GM23338 (cell line): ENCODE results near the gene GP1BB. TPM values are rescaled to one million over a fixed set of nuclear protein-coding genes. Genes with fewer than 3 reads are reported as not detected.

ENCODE experiments used
- CREB1 ChIP-seq: fragments of 250-450 bp; sonication (Bioruptor Pico); IDR thresholded peaks from 2 replicates; pipeline ENCODE4 v1.5.0; 2020; ENCODE audit warnings: low read depth, mild to moderate bottlenecking, moderate library complexity
- CTCF ChIP-seq, 2 experiments: fragments of 200-600 bp in 1 of 2; sonication (generic) in 1 of 2; conservative IDR thresholded peaks; 2 replicates each; pipeline versions ENCODE4 v1.5.1 to v1.6.1; 2016 to 2017; ENCODE audit warnings: antibody characterized with exemption in 2 of 2, low read depth in 2 of 2, mild to moderate bottlenecking in 2 of 2, moderate library complexity in 1 of 2
- JUNB ChIP-seq: IDR thresholded peaks from one replicate; pipeline ENCODE4 v1.6.1; 2016; ENCODE audit warnings: antibody characterized with exemption; ENCODE audit not compliant: unreplicated experiment
- NANOG ChIP-seq: IDR thresholded peaks from 2 replicates; pipeline ENCODE4 v1.6.1; 2016; ENCODE audit warnings: antibody characterized with exemption, borderline replicate concordance
- POLR2AphosphoS5 ChIP-seq: IDR thresholded peaks from 2 replicates; pipeline ENCODE4 v1.6.1; 2016; ENCODE audit warnings: antibody characterized with exemption, low read depth
- STAT1 ChIP-seq: IDR thresholded peaks from one replicate; pipeline ENCODE4 v1.6.1; 2016; ENCODE audit warnings: antibody characterized with exemption; ENCODE audit not compliant: unreplicated experiment
- ZNF114 ChIP-seq: fragments of 250-450 bp; sonication (Bioruptor Pico); IDR thresholded peaks from 2 replicates; pipeline ENCODE4 v1.5.0; 2020; ENCODE audit warnings: mild to moderate bottlenecking, moderate library complexity
- polyA plus RNA-seq: library from polyadenylated mRNA; unstranded; fragments of >200 nt; fragmentation: Nextera tagmentation; extraction: Ambion mirVana; gene quantifications from 2 replicates; pipeline ENCODE4 v1.2.1, GENCODE V29; 2016
- total RNA-seq: library from RNA; depleted of rRNA; stranded (reverse); fragments of >200 nt; shearing (Covaris generic); gene quantifications from 2 replicates; pipeline ENCODE4 v1.2.3, GENCODE V29; 2014
- TF ChIP-seq, protein P1 (sequence below): fragments of 250-450 bp; sonication (Bioruptor Pico); IDR thresholded peaks from 2 replicates; pipeline ENCODE4 v1.5.0; 2020; ENCODE audit warnings: mild to moderate bottlenecking, moderate library complexity
- TF ChIP-seq, protein P2 (sequence below): IDR thresholded peaks from 2 replicates; pipeline ENCODE4 v1.6.1; 2016; ENCODE audit warnings: antibody characterized with exemption

Gene GP1BB
- total and polyA plus RNA-seq, 2 experiments from 2014 or later: 0.53 to 1.3 TPM

- TF ChIP-seq, protein P1, sequence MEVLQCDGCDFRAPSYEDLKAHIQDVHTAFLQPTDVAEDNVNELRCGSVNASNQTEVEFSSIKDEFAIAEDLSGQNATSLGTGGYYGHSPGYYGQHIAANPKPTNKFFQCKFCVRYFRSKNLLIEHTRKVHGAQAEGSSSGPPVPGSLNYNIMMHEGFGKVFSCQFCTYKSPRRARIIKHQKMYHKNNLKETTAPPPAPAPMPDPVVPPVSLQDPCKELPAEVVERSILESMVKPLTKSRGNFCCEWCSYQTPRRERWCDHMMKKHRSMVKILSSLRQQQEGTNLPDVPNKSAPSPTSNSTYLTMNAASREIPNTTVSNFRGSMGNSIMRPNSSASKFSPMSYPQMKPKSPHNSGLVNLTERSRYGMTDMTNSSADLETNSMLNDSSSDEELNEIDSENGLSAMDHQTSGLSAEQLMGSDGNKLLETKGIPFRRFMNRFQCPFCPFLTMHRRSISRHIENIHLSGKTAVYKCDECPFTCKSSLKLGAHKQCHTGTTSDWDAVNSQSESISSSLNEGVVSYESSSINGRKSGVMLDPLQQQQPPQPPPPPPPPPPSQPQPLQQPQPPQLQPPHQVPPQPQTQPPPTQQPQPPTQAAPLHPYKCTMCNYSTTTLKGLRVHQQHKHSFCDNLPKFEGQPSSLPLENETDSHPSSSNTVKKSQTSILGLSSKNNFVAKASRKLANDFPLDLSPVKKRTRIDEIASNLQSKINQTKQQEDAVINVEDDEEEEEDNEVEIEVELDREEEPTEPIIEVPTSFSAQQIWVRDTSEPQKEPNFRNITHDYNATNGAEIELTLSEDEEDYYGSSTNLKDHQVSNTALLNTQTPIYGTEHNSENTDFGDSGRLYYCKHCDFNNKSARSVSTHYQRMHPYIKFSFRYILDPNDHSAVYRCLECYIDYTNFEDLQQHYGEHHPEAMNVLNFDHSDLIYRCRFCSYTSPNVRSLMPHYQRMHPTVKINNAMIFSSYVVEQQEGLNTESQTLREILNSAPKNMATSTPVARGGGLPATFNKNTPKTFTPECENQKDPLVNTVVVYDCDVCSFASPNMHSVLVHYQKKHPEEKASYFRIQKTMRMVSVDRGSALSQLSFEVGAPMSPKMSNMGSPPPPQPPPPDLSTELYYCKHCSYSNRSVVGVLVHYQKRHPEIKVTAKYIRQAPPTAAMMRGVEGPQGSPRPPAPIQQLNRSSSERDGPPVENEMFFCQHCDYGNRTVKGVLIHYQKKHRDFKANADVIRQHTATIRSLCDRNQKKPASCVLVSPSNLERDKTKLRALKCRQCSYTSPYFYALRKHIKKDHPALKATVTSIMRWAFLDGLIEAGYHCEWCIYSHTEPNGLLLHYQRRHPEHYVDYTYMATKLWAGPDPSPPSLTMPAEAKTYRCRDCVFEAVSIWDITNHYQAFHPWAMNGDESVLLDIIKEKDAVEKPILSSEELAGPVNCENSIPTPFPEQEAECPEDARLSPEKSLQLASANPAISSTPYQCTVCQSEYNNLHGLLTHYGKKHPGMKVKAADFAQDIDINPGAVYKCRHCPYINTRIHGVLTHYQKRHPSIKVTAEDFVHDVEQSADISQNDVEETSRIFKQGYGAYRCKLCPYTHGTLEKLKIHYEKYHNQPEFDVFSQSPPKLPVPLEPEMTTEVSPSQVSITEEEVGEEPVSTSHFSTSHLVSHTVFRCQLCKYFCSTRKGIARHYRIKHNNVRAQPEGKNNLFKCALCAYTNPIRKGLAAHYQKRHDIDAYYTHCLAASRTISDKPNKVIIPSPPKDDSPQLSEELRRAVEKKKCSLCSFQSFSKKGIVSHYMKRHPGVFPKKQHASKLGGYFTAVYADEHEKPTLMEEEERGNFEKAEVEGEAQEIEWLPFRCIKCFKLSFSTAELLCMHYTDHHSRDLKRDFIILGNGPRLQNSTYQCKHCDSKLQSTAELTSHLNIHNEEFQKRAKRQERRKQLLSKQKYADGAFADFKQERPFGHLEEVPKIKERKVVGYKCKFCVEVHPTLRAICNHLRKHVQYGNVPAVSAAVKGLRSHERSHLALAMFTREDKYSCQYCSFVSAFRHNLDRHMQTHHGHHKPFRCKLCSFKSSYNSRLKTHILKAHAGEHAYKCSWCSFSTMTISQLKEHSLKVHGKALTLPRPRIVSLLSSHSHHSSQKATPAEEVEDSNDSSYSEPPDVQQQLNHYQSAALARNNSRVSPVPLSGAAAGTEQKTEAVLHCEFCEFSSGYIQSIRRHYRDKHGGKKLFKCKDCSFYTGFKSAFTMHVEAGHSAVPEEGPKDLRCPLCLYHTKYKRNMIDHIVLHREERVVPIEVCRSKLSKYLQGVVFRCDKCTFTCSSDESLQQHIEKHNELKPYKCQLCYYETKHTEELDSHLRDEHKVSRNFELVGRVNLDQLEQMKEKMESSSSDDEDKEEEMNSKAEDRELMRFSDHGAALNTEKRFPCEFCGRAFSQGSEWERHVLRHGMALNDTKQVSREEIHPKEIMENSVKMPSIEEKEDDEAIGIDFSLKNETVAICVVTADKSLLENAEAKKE (CRISPR knock-in tag): no peak
- no peak for TF ChIP-seq CTCF (conservative IDR thresholded peaks at IDR 0.05; ENCODE audit: low read depth in 2 of 2)
- no peak for TF ChIP-seq JUNB
- TF ChIP-seq, protein P2, sequence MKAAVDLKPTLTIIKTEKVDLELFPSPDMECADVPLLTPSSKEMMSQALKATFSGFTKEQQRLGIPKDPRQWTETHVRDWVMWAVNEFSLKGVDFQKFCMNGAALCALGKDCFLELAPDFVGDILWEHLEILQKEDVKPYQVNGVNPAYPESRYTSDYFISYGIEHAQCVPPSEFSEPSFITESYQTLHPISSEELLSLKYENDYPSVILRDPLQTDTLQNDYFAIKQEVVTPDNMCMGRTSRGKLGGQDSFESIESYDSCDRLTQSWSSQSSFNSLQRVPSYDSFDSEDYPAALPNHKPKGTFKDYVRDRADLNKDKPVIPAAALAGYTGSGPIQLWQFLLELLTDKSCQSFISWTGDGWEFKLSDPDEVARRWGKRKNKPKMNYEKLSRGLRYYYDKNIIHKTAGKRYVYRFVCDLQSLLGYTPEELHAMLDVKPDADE: no peak
- TF ChIP-seq ZNF114 (CRISPR knock-in tag): no peak
- TF ChIP-seq NANOG: no peak
- TF ChIP-seq STAT1: no peak
- no peak for TF ChIP-seq POLR2AphosphoS5
- no peak for TF ChIP-seq CREB1 (CRISPR knock-in tag)
Measured at GRCh38 chr22:19716041-19716828, 7.1 kb upstream of the GP1BB start (continued).
